Activated naive CD4-positive, alpha-beta T cell treated with anti-CD3 and anti-CD28 coated beads, Interleukin-2, amount 50 U/mL, for 24 hours (primary cell): ENCODE data around the gene STAT3.

Experiments
- H3K27ac Mint-ChIP-seq: one replicate; pipeline ENCODE4 v1.8.0; 2021; ENCODE audit warnings: mild to moderate bottlenecking, mixed read lengths
- H3K27me3 Mint-ChIP-seq: one replicate; pipeline ENCODE4 v1.8.0; 2021; ENCODE audit warnings: mixed read lengths
- H3K36me3 Mint-ChIP-seq: one replicate; pipeline ENCODE4 v1.8.0; 2021; ENCODE audit warnings: mixed read lengths
- H3K4me1 Mint-ChIP-seq: one replicate; pipeline ENCODE4 v1.8.0; 2021; ENCODE audit warnings: mixed read lengths
- H3K4me3 Mint-ChIP-seq: one replicate; pipeline ENCODE4 v1.8.0; 2021; ENCODE audit warnings: mild to moderate bottlenecking, mixed read lengths
- H3K9me3 Mint-ChIP-seq: one replicate; pipeline ENCODE4 v1.8.0; 2021; ENCODE audit warnings: mixed read lengths

Gene STAT3

GRCh38 chr17:42282478-42283080 lies 105.7 kb downstream of the STAT3 start:
- Mint-ChIP-seq H3K27ac (peak overlapping the region; percentile 81), H3K9me3 (no peaks in the 10 kb centered on the region), H3K36me3 (peaks cover 4% of the 10 kb centered on the region), H3K4me1 (peaks cover 41% of the 10 kb centered on the region), H3K27me3 (no peaks in the 10 kb centered on the region), H3K4me3 (peak overlapping the region; percentile 30)

- no peaks in the 10 kb centered on the region for H3K9me3 Mint-ChIP-seq
- no peaks in the 10 kb centered on the region for H3K36me3 Mint-ChIP-seq
- peaks cover 41% of the 10 kb centered on the region for H3K4me1 Mint-ChIP-seq
- H3K4me3 Mint-ChIP-seq, result no peak overlapping the region
- H3K27ac Mint-ChIP-seq, result no peak overlapping the region
- no peaks in the 10 kb centered on the region for H3K27me3 Mint-ChIP-seq
Measured at GRCh38 chr17:42281571-42282096, 106.6 kb downstream of the STAT3 start.

- no peaks in the 10 kb centered on the region for H3K9me3 Mint-ChIP-seq
- peak overlapping the region; percentile 92 for H3K27ac Mint-ChIP-seq
- H3K4me3 Mint-ChIP-seq, result no peak overlapping the region
- peaks cover 3% of the 10 kb centered on the region for H3K36me3 Mint-ChIP-seq
- peaks cover 31% of the 10 kb centered on the region for H3K4me1 Mint-ChIP-seq
- H3K27me3 Mint-ChIP-seq, result no peaks in the 10 kb centered on the region
Measured at GRCh38 chr17:42279776-42280630, 108.2 kb downstream of the STAT3 start.

GRCh38 chr17:42277342-42277712 lies 110.9 kb downstream of the STAT3 start:
- no peaks in the 10 kb centered on the region for H3K27me3 Mint-ChIP-seq
- peaks cover 9% of the 10 kb centered on the region for H3K36me3 Mint-ChIP-seq
- H3K9me3 Mint-ChIP-seq, result no peaks in the 10 kb centered on the region
- peaks cover 38% of the 10 kb centered on the region for H3K4me1 Mint-ChIP-seq
- H3K4me3 Mint-ChIP-seq, result peak overlapping the region; percentile 73
- H3K27ac Mint-ChIP-seq, result peak overlapping the region; percentile 92

- no peaks in the 10 kb centered on the region for H3K9me3 Mint-ChIP-seq
- H3K27ac Mint-ChIP-seq, result peak overlapping the region; percentile 92
- peaks cover 9% of the 10 kb centered on the region for H3K36me3 Mint-ChIP-seq
- H3K27me3 Mint-ChIP-seq, result no peaks in the 10 kb centered on the region
- peaks cover 44% of the 10 kb centered on the region for H3K4me1 Mint-ChIP-seq
- H3K4me3 Mint-ChIP-seq, result peak overlapping the region; percentile 73
Measured at GRCh38 chr17:42276609-42277341, 111.5 kb downstream of the STAT3 start.

GRCh38 chr17:42276359-42276608 lies 112.0 kb downstream of the STAT3 start, which contains the start of gene STAT5B:
Gene STAT5B, minus strand, starts transcription at chr17:42276391. Its CDS starts 44,264 bp downstream, at chr17:42232127.
- Mint-ChIP-seq H3K9me3 (no peaks in the 10 kb centered on the region), H3K4me3 (peak within 1 kb of the TSS; percentile 99), H3K27me3 (no peaks in the 10 kb centered on the region), H3K36me3 (peaks cover 11% of the 10 kb centered on the region), H3K27ac (peak within 1 kb of the TSS; percentile 98), H3K4me1 (peaks cover 49% of the 10 kb centered on the region)

- H3K27me3 Mint-ChIP-seq, result no peaks in the 10 kb centered on the region
- peaks cover 12% of the 10 kb centered on the region for H3K36me3 Mint-ChIP-seq
- peak overlapping the region; percentile 99 for H3K4me3 Mint-ChIP-seq
- H3K4me1 Mint-ChIP-seq, result peaks cover 54% of the 10 kb centered on the region
- peak overlapping the region; percentile 98 for H3K27ac Mint-ChIP-seq
- H3K9me3 Mint-ChIP-seq, result no peaks in the 10 kb centered on the region
Measured at GRCh38 chr17:42275527-42276358, 112.5 kb downstream of the STAT3 start.

GRCh38 chr17:42274812-42275526 lies 113.3 kb downstream of the STAT3 start:
- H3K9me3 Mint-ChIP-seq, result no peaks in the 10 kb centered on the region
- peak overlapping the region; percentile 99 for H3K4me3 Mint-ChIP-seq
- H3K4me1 Mint-ChIP-seq, result peaks cover 61% of the 10 kb centered on the region
- H3K36me3 Mint-ChIP-seq, result peaks cover 13% of the 10 kb centered on the region
- peak overlapping the region; percentile 98 for H3K27ac Mint-ChIP-seq
- no peaks in the 10 kb centered on the region for H3K27me3 Mint-ChIP-seq

- Mint-ChIP-seq H3K4me1 (peaks cover 66% of the 10 kb centered on the region), H3K27me3 (no peaks in the 10 kb centered on the region), H3K4me3 (peak overlapping the region; percentile 99), H3K9me3 (no peaks in the 10 kb centered on the region), H3K27ac (peak overlapping the region; percentile 98), H3K36me3 (peaks cover 13% of the 10 kb centered on the region)
Measured at GRCh38 chr17:42274253-42274542, 114.0 kb downstream of the STAT3 start.

GRCh38 chr17:42273474-42274252 lies 114.6 kb downstream of the STAT3 start:
- Mint-ChIP-seq H3K36me3 (peaks cover 13% of the 10 kb centered on the region), H3K27me3 (no peaks in the 10 kb centered on the region), H3K4me3 (peak overlapping the region; percentile 99), H3K9me3 (no peaks in the 10 kb centered on the region), H3K4me1 (peaks cover 70% of the 10 kb centered on the region), H3K27ac (peak overlapping the region; percentile 92)

- peak overlapping the region; percentile 98 for H3K27ac Mint-ChIP-seq
- peaks cover 13% of the 10 kb centered on the region for H3K36me3 Mint-ChIP-seq
- no peaks in the 10 kb centered on the region for H3K27me3 Mint-ChIP-seq
- H3K4me3 Mint-ChIP-seq, result peak overlapping the region; percentile 99
- peaks cover 71% of the 10 kb centered on the region for H3K4me1 Mint-ChIP-seq
- H3K9me3 Mint-ChIP-seq, result no peaks in the 10 kb centered on the region
Measured at GRCh38 chr17:42272162-42272907, 115.9 kb downstream of the STAT3 start.

GRCh38 chr17:42271779-42272035 lies 116.5 kb downstream of the STAT3 start:
- Mint-ChIP-seq H3K27me3 (no peaks in the 10 kb centered on the region), H3K27ac (peak overlapping the region; percentile 98), H3K9me3 (no peaks in the 10 kb centered on the region), H3K36me3 (peaks cover 15% of the 10 kb centered on the region), H3K4me1 (peaks cover 71% of the 10 kb centered on the region), H3K4me3 (peak overlapping the region; percentile 99)

GRCh38 chr17:42271006-42271778 lies 117.0 kb downstream of the STAT3 start:
- Mint-ChIP-seq H3K27me3 (no peaks in the 10 kb centered on the region), H3K9me3 (no peaks in the 10 kb centered on the region), H3K4me3 (peak overlapping the region; percentile 99), H3K4me1 (peaks cover 76% of the 10 kb centered on the region), H3K27ac (peak overlapping the region; percentile 98), H3K36me3 (peaks cover 18% of the 10 kb centered on the region)
